ENCODE measurements around the gene C10orf53.

GRCh38 chr10:49645871-49646870 lies 33.3 kb upstream of the C10orf53 start:
- TF ChIP-seq TCF7L2 (IDR thresholded peaks at IDR 0.05; ENCODE audit: borderline replicate concordance, low read depth, low read length) (no peak), CTCF (tag by site-specific recombination; IDR thresholded peaks at IDR 0.05) (no peak), ZNF610 (tag by site-specific recombination; IDR thresholded peaks at IDR 0.05; ENCODE audit: borderline replicate concordance) (no peak), ZNF747 (tag by site-specific recombination; IDR thresholded peaks at IDR 0.05) (no peak), ZBTB1 (tag by site-specific recombination; IDR thresholded peaks at IDR 0.05) (no peak)
